Omental fat pad (tissue), 4 donors: ENCODE data around the gene IRX2. TPM values are rescaled to one million over a fixed set of nuclear protein-coding genes. Genes with fewer than 3 reads are reported as not detected.
A peak's percentile ranks its signal among the peaks of the same experiment; 100 is the strongest.

ENCODE experiments used
- ATAC-seq: fragments of 150-250 bp; one replicate; pipeline ENCODE4 v1.9.1; 2016; ENCODE audit warnings: mild to moderate bottlenecking, moderate library complexity; ENCODE audit not compliant: low FRiP score
- DNase-seq: peaks from one replicate; pipeline ENCODE4 v3.0.0-alpha.2; 2019; ENCODE audit warnings: low spot score
- CTCF ChIP-seq, 3 donors: fragments of 450-650 bp; IDR thresholded peaks; one replicate each; pipeline ENCODE4 v1.5.1; 2016 to 2017; ENCODE audit warnings: antibody characterized with exemption in 3 of 3, mild to moderate bottlenecking in 3 of 3, moderate library complexity in 2 of 3
- total RNA-seq, 4 donors: library from RNA; depleted of rRNA; stranded (reverse); fragments of >200 nt; gene quantifications; one replicate each; pipeline ENCODE4 v1.1.0, GENCODE V29; 2016

The IRX2 gene
- total RNA-seq, 4 donors from 2014 or later, result 0.19 to 0.84 (median 0.63) TPM; not detected in 1

DNA sequence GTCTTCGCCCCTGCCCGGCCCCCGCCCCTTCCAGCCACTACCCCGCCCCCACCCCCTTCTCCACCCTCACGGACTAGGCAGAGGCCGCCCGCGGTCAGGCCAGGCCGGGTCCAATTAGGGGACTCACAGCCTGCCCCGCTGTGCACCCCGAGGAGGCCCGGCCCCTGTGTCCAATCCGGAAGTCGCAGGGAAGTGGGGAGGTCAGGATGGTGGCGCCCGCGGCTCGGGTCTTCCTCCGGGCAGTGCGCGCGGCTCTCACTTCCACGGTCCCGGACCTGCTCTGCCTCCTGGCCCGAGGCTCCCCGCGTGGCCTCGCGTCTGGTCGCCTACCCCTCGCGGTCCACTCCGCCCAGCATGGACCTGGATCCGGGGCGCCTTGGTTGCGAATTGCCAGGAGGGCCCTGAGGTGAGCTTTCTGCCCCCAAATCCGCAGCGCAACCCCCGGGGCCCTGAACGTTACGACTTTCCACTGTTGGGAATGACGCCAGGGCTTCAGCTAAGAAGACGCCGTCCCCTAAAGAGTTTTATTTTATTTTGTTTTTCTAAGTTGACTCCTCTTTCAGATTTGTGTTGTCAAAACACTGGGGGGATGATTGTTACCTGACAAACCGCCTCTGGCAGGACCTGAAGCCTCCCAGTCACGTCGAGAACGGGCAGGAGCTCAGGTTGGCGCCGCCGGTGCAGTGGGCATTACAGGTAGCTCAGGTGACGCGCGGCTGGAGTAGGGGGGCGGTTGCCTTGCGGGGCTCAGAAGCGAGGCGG is 763 bp upstream of the IRX2 start:
- ATAC-seq, result no peak
- no peak for DNase-seq
- no peak for TF ChIP-seq CTCF (IDR thresholded peaks at IDR 0.05)

DNA sequence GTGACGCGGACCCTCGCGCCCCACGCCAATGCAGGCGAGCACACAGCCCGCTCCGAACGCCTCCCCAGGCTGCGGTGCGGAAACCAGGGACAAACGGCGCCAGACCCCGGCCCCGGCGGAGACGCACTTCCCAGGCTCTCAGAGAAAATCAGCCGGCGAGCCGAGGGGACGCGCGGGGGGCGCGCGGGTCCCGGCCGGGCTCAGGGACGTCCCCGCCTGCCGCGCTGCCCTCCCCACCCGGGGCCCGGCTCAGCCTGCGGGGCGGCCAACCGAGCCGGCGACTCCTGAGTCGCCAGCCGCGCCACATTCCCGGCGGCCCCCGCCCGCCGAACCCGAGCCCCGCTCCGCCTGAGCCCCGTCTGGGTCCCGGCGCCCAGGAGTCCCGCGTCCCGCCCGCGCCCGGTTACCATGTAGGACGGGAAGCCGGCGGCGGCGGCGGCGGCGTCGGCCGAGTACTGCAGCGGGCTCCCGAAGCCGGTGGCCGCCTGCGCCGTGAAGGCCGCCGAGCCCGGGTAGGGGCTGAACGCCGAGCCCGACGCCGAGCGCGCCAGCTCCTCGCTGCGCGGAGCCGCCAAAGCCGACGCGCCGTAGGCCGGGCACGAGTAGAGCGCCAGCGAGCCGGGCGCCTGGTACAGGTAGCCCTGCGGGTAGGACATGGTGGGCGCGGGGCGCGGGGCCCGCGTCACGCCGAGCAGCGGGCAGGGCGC is 566 bp downstream of the IRX2 start:
- DNase-seq (no peak), ATAC-seq (no peak)
- no peak for TF ChIP-seq CTCF (IDR thresholded peaks at IDR 0.05)

DNA sequence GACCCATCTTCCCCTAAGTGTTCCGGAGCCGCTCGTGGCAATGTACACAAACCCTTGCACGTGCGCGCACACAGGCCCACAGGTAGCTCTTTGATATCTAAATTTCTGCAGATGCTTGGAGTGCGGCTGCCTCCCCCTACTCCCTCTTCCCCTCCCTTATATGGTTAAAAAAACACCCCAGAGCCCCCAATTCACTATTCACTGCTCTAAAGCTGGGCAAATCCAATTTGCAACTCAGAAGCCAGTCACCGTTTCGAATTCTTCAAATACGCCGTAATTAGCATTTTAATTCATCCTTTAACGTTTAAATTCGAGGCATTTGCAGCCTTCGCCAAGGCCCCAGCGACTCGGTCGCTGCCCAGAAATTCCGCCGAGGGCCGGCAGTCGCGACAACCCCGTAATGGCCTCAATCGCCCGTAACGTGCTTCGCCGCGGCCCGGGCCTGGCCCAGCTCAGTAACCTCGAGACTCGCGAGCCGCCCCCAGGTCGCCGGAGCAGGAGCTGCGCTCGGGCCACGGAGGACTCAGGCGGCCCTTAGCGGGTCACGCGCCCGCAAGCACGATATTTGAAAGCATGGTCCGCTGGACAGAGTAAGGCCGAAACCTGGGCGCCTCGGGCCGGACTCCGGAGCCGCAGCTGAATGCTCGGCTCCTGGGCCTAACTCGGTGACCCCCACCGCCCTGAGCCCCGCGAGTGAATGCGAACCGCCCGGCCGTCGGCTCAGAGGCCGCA is 1.3 kb downstream of the IRX2 start:
- ATAC-seq (no peak), DNase-seq (no peak)
- TF ChIP-seq CTCF (IDR thresholded peaks at IDR 0.05), result no peak

DNA sequence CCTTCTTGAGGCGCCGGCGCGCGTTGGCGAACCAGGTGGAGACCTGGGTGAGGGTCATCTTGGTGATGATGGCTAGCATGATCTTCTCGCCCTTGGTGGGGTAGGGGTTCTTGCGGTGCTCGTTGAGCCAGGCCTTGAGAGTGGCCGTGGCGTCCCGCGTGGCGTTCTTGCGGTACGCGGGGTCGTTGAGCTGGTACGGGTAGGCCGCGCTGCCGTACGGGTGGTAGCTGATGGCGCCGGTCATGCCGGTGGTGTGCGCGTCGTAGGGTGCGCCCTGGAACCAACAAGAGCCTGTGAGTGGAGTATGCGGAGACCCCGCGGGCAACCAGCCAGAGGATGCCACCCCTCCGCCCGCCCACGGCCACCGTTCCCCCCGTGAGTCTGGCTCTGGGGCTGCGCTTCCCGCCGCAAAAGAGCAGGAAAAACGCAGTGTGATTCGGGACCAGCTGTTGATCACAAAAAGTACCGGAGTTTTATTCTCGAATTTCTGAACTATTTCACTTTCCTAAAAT is 1.9 kb downstream of the IRX2 start:
- no peak for ATAC-seq
- TF ChIP-seq CTCF (IDR thresholded peaks at IDR 0.05), result no peak
- DNase-seq, result no peak

DNA sequence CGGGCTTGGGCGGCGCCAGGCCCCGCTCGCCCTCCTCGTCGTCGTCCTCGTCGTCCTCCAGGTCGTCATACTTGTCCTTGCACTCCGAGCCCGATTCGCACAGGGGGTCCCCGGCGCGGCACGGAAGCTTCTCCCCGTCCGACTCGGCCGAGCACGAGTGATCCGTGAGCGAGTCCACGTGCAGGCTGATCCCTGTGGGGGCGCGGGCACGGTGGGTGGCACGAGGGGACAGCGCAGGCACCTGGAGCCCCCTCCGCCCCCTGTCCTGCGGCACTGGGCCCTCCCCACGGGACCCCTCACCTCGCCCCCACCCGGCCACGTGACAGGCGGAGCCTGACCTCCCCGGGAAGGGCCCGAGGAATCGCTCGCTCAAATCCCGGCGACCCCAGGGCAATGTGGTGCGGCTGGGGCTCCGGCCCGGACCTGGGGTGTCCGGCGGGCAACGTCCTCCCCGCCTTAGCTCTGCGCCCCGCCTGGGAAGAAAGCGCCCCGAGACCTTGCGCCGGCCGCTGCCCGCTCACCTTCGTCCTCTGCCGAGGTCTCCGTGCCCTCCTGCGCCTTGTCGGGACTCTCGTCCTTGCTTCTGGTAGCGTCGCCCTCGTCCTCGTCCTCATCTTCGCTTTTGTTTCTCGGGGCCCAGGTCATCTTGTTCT is 2.5 kb downstream of the IRX2 start:
- DNase-seq (no peak), ATAC-seq (no peak)
- TF ChIP-seq CTCF (IDR thresholded peaks at IDR 0.05), result no peak

DNA sequence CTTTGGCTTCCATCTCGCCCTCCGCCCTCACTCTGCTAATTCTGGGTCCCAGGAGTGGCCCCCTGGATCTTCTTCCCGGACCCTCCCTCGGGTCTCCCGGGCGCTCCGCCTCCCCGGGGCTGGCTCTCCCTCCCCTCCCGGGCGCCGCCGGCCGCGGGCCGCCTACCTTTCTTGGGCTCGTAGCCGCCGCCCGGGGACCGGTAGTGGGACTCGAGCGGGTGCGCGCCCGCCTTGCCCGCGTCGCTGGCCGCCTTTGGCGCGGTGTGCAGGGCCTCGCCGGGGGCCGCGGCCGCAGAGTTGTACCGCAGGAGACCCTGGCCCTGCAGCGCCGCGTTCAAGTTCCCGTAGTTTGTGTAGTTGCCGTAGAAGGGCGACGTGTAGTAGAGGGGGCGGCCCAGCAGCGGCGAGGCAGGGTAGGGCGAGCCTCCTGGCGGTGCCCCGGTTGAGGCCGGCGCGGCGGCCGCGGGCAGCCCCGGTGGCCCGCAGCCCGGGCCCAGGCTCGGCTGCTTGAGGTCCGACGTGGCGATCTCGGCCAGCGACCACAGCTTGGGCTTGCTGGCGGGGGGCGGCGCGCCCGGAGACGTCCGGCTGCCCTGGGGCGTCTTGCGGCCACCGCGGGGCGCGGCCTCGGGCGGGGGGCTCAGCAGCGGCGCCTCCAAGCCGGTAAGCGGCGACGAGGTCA is 3.2 kb downstream of the IRX2 start:
- DNase-seq, result no peak
- TF ChIP-seq CTCF (IDR thresholded peaks at IDR 0.05), result no peak
- peak; percentile 29 for ATAC-seq
